SK-MEL-5 (cell line): ENCODE data around the gene EFCAB9. TPM values are rescaled to one million over a fixed set of nuclear protein-coding genes. Genes with fewer than 3 reads are reported as not detected.

Source experiments
- DNase-seq: peaks from one replicate; pipeline ENCODE4 v3.0.0-alpha.2; 2016; ENCODE audit warnings: low read depth, low spot score
- in situ Hi-C: cut with HindIII; loops from 2 replicates; pipeline ENCODE4 v1.10.0; 2016; ENCODE audit warnings: low sequenced_read_pairs, high pct_unique_total_duplicates, low pct_unique_long_range_greater_than_20kb
- total RNA-seq: library from RNA; depleted of rRNA; stranded (reverse); fragments of >200 nt; shearing (Covaris generic); gene quantifications from 2 replicates; pipeline ENCODE4 v1.2.3, GENCODE V29; 2014

The EFCAB9 gene
- total RNA-seq, 1 experiment from 2014 or later, result not detected

GRCh38 chr5:172207511-172207910 lies 13.5 kb downstream of the EFCAB9 start:
- DNase-seq, result no peak
- in situ Hi-C loops, result no loop called here

- in situ Hi-C loops, result no loop called here
- DNase-seq, result no peak
Observed at GRCh38 chr5:172209714-172210113, 15.7 kb downstream of the EFCAB9 start.

- DNase-seq, result no peak
- in situ Hi-C loops, result no loop called here
Observed at GRCh38 chr5:172211676-172212075, 17.7 kb downstream of the EFCAB9 start.

GRCh38 chr5:172213126-172213525 lies 19.2 kb downstream of the EFCAB9 start:
- DNase-seq, result no peak
- in situ Hi-C loops, result no loop called here

GRCh38 chr5:172216345-172216744 lies 22.4 kb downstream of the EFCAB9 start:
- no peak for DNase-seq
- in situ Hi-C loops, result no loop called here

- no peak for DNase-seq
- in situ Hi-C loops, result no loop called here
Observed at GRCh38 chr5:172219296-172219695, 25.3 kb downstream of the EFCAB9 start.

GRCh38 chr5:172223901-172224873 lies 30.2 kb downstream of the EFCAB9 start:
- in situ Hi-C loops, result no loop called here
- DNase-seq, result no peak

- DNase-seq, result no peak
- in situ Hi-C loops, result no loop called here
Observed at GRCh38 chr5:172224996-172225395, 31.0 kb downstream of the EFCAB9 start.

- no peak for DNase-seq
- in situ Hi-C loops, result no loop called here
Observed at GRCh38 chr5:172229904-172230303, 35.9 kb downstream of the EFCAB9 start.

- no peak for DNase-seq
- in situ Hi-C loops, result no loop called here
Observed at GRCh38 chr5:172234031-172234430, 40.1 kb downstream of the EFCAB9 start.

GRCh38 chr5:172235132-172235780 lies 41.3 kb downstream of the EFCAB9 start:
- in situ Hi-C loops, result no loop called here
- DNase-seq, result peak; percentile 16

- no peak for DNase-seq
- in situ Hi-C loops, result no loop called here
Observed at GRCh38 chr5:172235827-172236736, 42.1 kb downstream of the EFCAB9 start.

GRCh38 chr5:172238334-172238733 lies 44.4 kb downstream of the EFCAB9 start:
- no peak for DNase-seq
- in situ Hi-C loops, result no loop called here

GRCh38 chr5:172243302-172243701 lies 49.3 kb downstream of the EFCAB9 start:
- in situ Hi-C loops, result no loop called here
- DNase-seq, result no peak

- in situ Hi-C loops, result no loop called here
- DNase-seq, result no peak
Observed at GRCh38 chr5:172245046-172245445, 51.1 kb downstream of the EFCAB9 start.

GRCh38 chr5:172245703-172246125 lies 51.7 kb downstream of the EFCAB9 start:
- no peak for DNase-seq
- in situ Hi-C loops, result no loop called here

GRCh38 chr5:172248637-172249036 lies 54.7 kb downstream of the EFCAB9 start:
- DNase-seq, result no peak
- in situ Hi-C loops, result no loop called here

GRCh38 chr5:172251419-172251818 lies 57.4 kb downstream of the EFCAB9 start:
- DNase-seq, result no peak
- in situ Hi-C loops, result no loop called here
